Measurements from ENCODE around the gene ZBTB5.

- TF ChIP-seq EZH2 (IDR thresholded peaks at IDR 0.05): no peak
- peak; percentile 92 for TF ChIP-seq POLR2AphosphoS5 (IDR thresholded peaks at IDR 0.05; ENCODE audit: borderline replicate concordance, low read depth, low read length)
Measured at GRCh38 chr9:37422289-37423104, 42.8 kb downstream of the ZBTB5 start, which contains the start of gene GRHPR.

Measured in SK-N-MC (cell line).